Measurements from ENCODE around the gene PDGFA. TPM values are rescaled to one million over a fixed set of nuclear protein-coding genes. Genes with fewer than 3 reads are reported as not detected.

The PDGFA gene
- total RNA-seq, 2 experiments from 2014 or later, result not detected

GRCh38 chr7:538764-539685, 19.4 kb upstream of the PDGFA start:
- ChIA-PET CTCF (ENCODE audit: unreplicated experiment) (no interaction called here), POLR2A (interaction anchor here (0.5 kb wide), 1 partner anchor 746 kb away, joined by 3 read pairs; no protein-coding TSS in a partner anchor)
- Histone ChIP-seq H3K27ac (ENCODE audit: low read depth, low read length, poor library complexity, severe bottlenecking) (no peak overlapping the region), H3K36me3 (ENCODE audit: insufficient read depth, low read length) (no peaks in the 10 kb centered on the region), H3K9me3 (ENCODE audit: low read length) (no peaks in the 10 kb centered on the region), H4K20me1 (ENCODE audit: insufficient read depth, low read length) (no peaks in the 10 kb centered on the region), H3K4me1 (ENCODE audit: insufficient read depth, low read length, poor library complexity, severe bottlenecking) (no peaks in the 10 kb centered on the region), H3K4me3 (ENCODE audit: low read depth, low read length, poor library complexity, severe bottlenecking) (no peak overlapping the region), H3K4me2 (ENCODE audit: low read length) (no peak overlapping the region), H3K79me2 (ENCODE audit: insufficient read depth, low read depth, low read length) (no peaks in the 10 kb centered on the region), H3K9me2 (ENCODE audit: insufficient read depth, low read length) (no peaks in the 10 kb centered on the region), H2AFZ (ENCODE audit: low read length) (no peak overlapping the region)
- intact Hi-C loops (cut with micrococcal nuclease; ENCODE audit: unreplicated experiment), result no loop called here
- TF ChIP-seq CTCF (conservative IDR thresholded peaks at IDR 0.05; ENCODE audit: low read length) (no peak), EZH2phosphoT487 (IDR thresholded peaks at IDR 0.05; ENCODE audit: borderline replicate concordance, low read depth, low read length) (no peak)
- BruUV-seq (replicated peaks), result no TSS peak
- no peak for DNase-seq (ENCODE audit: low spot score)

- H3K79me2 ChIP-seq (ENCODE audit: insufficient read depth, low read depth, low read length), result no peaks in the 10 kb centered on the region
- no peak overlapping the region for H3K4me3 ChIP-seq (ENCODE audit: low read depth, low read length, poor library complexity, severe bottlenecking)
- H3K9me3 ChIP-seq (ENCODE audit: low read length), result no peaks in the 10 kb centered on the region
- no TSS peak for BruUV-seq (replicated peaks)
- no peaks in the 10 kb centered on the region for H3K36me3 ChIP-seq (ENCODE audit: insufficient read depth, low read length)
- H4K20me1 ChIP-seq (ENCODE audit: insufficient read depth, low read length), result no peaks in the 10 kb centered on the region
- TF ChIP-seq CTCF (conservative IDR thresholded peaks at IDR 0.05; ENCODE audit: low read length) (no peak), EZH2phosphoT487 (IDR thresholded peaks at IDR 0.05; ENCODE audit: borderline replicate concordance, low read depth, low read length) (no peak)
- POLR2A ChIA-PET, result no interaction called here
- DNase-seq (ENCODE audit: low spot score), result no peak
- H3K4me1 ChIP-seq (ENCODE audit: insufficient read depth, low read length, poor library complexity, severe bottlenecking), result no peaks in the 10 kb centered on the region
- intact Hi-C loops (cut with micrococcal nuclease; ENCODE audit: unreplicated experiment), result no loop called here
- H3K27ac ChIP-seq (ENCODE audit: low read depth, low read length, poor library complexity, severe bottlenecking), result no peak overlapping the region
- H3K4me2 ChIP-seq (ENCODE audit: low read length), result no peak overlapping the region
- H3K9me2 ChIP-seq (ENCODE audit: insufficient read depth, low read length), result no peaks in the 10 kb centered on the region
- CTCF ChIA-PET (ENCODE audit: unreplicated experiment), result no interaction called here
- no peak overlapping the region for H2AFZ ChIP-seq (ENCODE audit: low read length)
These were observed 18.4 kb upstream of the PDGFA start for GRCh38 chr7:537911-538634.
